HG02610 (cell line): Measurements from ENCODE around the gene SP1.
A peak's percentile ranks its signal among the peaks of the same experiment; 100 is the strongest.
"Not testable (repeated sequence)": the region's sequence is repeated elsewhere in the genome, so short reads cannot be mapped to it uniquely, and the experiment has no call there.

Source experiments
- ATAC-seq: cut with Tn5 transposase; IDR thresholded peaks from one replicate; pipeline ENCODE4 v1.9.1; 2021; ENCODE audit warnings: mild to moderate bottlenecking, moderate library complexity; ENCODE audit not compliant: unreplicated experiment

SP1 gene

GRCh38 chr12:53444593-53445325 is 64.8 kb downstream of the SP1 start:
- not testable (repeated sequence) for ATAC-seq

GRCh38 chr12:53450936-53451335 is 71.0 kb downstream of the SP1 start:
- no peak for ATAC-seq

GRCh38 chr12:53451661-53452158 is 71.7 kb downstream of the SP1 start, which contains the start of gene PCBP2:
TSS of gene PCBP2 (plus strand) at chr12:53452102. CDS start at chr12:53454801, 2,699 bp downstream.
- ATAC-seq, result peak; percentile 98

- ATAC-seq, result no peak
Observed at GRCh38 chr12:53452159-53453077, 72.4 kb downstream of the SP1 start.

- no peak for ATAC-seq
Observed at GRCh38 chr12:53453953-53454640, 74.1 kb downstream of the SP1 start.

GRCh38 chr12:53454707-53455106 is 74.7 kb downstream of the SP1 start:
- ATAC-seq, result no peak

GRCh38 chr12:53456654-53457366 is 76.8 kb downstream of the SP1 start:
- no peak for ATAC-seq

- no peak for ATAC-seq
Observed at GRCh38 chr12:53459097-53459496, 79.1 kb downstream of the SP1 start.

- no peak for ATAC-seq
Observed at GRCh38 chr12:53461059-53461458, 81.1 kb downstream of the SP1 start.

GRCh38 chr12:53461591-53461990 is 81.6 kb downstream of the SP1 start:
- no peak for ATAC-seq

- ATAC-seq, result no peak
Observed at GRCh38 chr12:53462935-53463334, 83.0 kb downstream of the SP1 start.

GRCh38 chr12:53463802-53464560 is 84.0 kb downstream of the SP1 start:
- ATAC-seq, result no peak

GRCh38 chr12:53464685-53465418 is 84.9 kb downstream of the SP1 start:
- ATAC-seq, result no peak

GRCh38 chr12:53465679-53466078 is 85.7 kb downstream of the SP1 start:
- no peak for ATAC-seq
